Measurements from ENCODE around the gene IL31RA. TPM values are rescaled to one million over a fixed set of nuclear protein-coding genes. Genes with fewer than 3 reads are reported as not detected.

Gene IL31RA
- total RNA-seq, 2 experiments from 2014 or later: not detected

GRCh38 chr5:55866485-55866884 is 15.3 kb downstream of the IL31RA start:
- POLR2A ChIA-PET: no interaction called here
- Mint-ChIP-seq H3K36me3 (no peaks in the 10 kb centered on the region), H3K4me3 (no peak overlapping the region), H3K4me1 (peaks cover 10% of the 10 kb centered on the region), H3K27me3 (no peaks in the 10 kb centered on the region), H3K27ac (no peak overlapping the region), H3K9me3 (no peaks in the 10 kb centered on the region)
- ATAC-seq (ENCODE audit: low read depth): no peak
- no peak for DNase-seq

- no peak overlapping the region for H3K27ac Mint-ChIP-seq
- no peaks in the 10 kb centered on the region for H3K36me3 Mint-ChIP-seq
- no peak for ATAC-seq (ENCODE audit: low read depth)
- no peaks in the 10 kb centered on the region for H3K9me3 Mint-ChIP-seq
- no peak overlapping the region for H3K4me3 Mint-ChIP-seq
- H3K27me3 Mint-ChIP-seq: no peaks in the 10 kb centered on the region
- POLR2A ChIA-PET: no interaction called here
- no peak for DNase-seq
- peaks cover 10% of the 10 kb centered on the region for H3K4me1 Mint-ChIP-seq
Observed at GRCh38 chr5:55866934-55867333, 15.8 kb downstream of the IL31RA start.

- no peak for DNase-seq
- ATAC-seq (ENCODE audit: low read depth): no peak
- Mint-ChIP-seq H3K27ac (no peak overlapping the region), H3K4me1 (peaks cover 10% of the 10 kb centered on the region), H3K9me3 (no peaks in the 10 kb centered on the region), H3K27me3 (no peaks in the 10 kb centered on the region), H3K36me3 (no peaks in the 10 kb centered on the region), H3K4me3 (no peak overlapping the region)
- POLR2A ChIA-PET: no interaction called here
Observed at GRCh38 chr5:55868846-55869245, 17.7 kb downstream of the IL31RA start.

- POLR2A ChIA-PET: no interaction called here
Observed at GRCh38 chr5:55869847-55870246, 18.7 kb downstream of the IL31RA start.

GRCh38 chr5:55873234-55873633 is 22.1 kb downstream of the IL31RA start:
- H3K9me3 Mint-ChIP-seq: peaks cover 10% of the 10 kb centered on the region

More at GRCh38 chr5:55869847-55870246, 18.7 kb downstream of the IL31RA start:
- Mint-ChIP-seq H3K27ac (no peak overlapping the region), H3K4me1 (peaks cover 10% of the 10 kb centered on the region), H3K27me3 (no peaks in the 10 kb centered on the region), H3K9me3 (peaks cover 2% of the 10 kb centered on the region), H3K4me3 (no peak overlapping the region), H3K36me3 (no peaks in the 10 kb centered on the region)
- DNase-seq (no peak), ATAC-seq (ENCODE audit: low read depth) (no peak)

GRCh38 chr5:55877655-55878054 is 26.5 kb downstream of the IL31RA start:
- H3K4me1 Mint-ChIP-seq: no peaks in the 10 kb centered on the region
- H3K4me3 Mint-ChIP-seq: no peak overlapping the region
- H3K36me3 Mint-ChIP-seq: peaks cover 14% of the 10 kb centered on the region
- no peak for ATAC-seq (ENCODE audit: low read depth)
- no peak for DNase-seq
- no peak overlapping the region for H3K27ac Mint-ChIP-seq
- POLR2A ChIA-PET: no interaction called here
- H3K9me3 Mint-ChIP-seq: peaks cover 12% of the 10 kb centered on the region
- H3K27me3 Mint-ChIP-seq: peaks cover 2% of the 10 kb centered on the region

More at GRCh38 chr5:55873234-55873633, 22.1 kb downstream of the IL31RA start:
- Mint-ChIP-seq H3K4me1 (no peaks in the 10 kb centered on the region), H3K36me3 (peaks cover 8% of the 10 kb centered on the region), H3K27ac (no peak overlapping the region), H3K27me3 (no peaks in the 10 kb centered on the region), H3K4me3 (no peak overlapping the region)
- DNase-seq (no peak), ATAC-seq (ENCODE audit: low read depth) (no peak)
- POLR2A ChIA-PET: no interaction called here

GRCh38 chr5:55880453-55880852 is 29.3 kb downstream of the IL31RA start:
- POLR2A ChIA-PET: no interaction called here
- no peak overlapping the region for H3K4me3 Mint-ChIP-seq
- DNase-seq (no peak), ATAC-seq (ENCODE audit: low read depth) (no peak)
- H3K27me3 Mint-ChIP-seq: peaks cover 19% of the 10 kb centered on the region
- peaks cover 9% of the 10 kb centered on the region for H3K9me3 Mint-ChIP-seq
- peaks cover 14% of the 10 kb centered on the region for H3K36me3 Mint-ChIP-seq
- H3K4me1 Mint-ChIP-seq: no peaks in the 10 kb centered on the region
- H3K27ac Mint-ChIP-seq: no peak overlapping the region

GRCh38 chr5:55885359-55885758 is 34.2 kb downstream of the IL31RA start:
- ATAC-seq (ENCODE audit: low read depth): no peak
- Mint-ChIP-seq H3K4me1 (peaks cover 13% of the 10 kb centered on the region), H3K27me3 (peaks cover 20% of the 10 kb centered on the region), H3K9me3 (no peaks in the 10 kb centered on the region), H3K27ac (no peak overlapping the region), H3K4me3 (no peak overlapping the region), H3K36me3 (peaks cover 2% of the 10 kb centered on the region)
- POLR2A ChIA-PET: no interaction called here
- DNase-seq: no peak

- H3K36me3 Mint-ChIP-seq: peaks cover 6% of the 10 kb centered on the region
- ATAC-seq (ENCODE audit: low read depth): peak; percentile 91
- peaks cover 17% of the 10 kb centered on the region for H3K27me3 Mint-ChIP-seq
- H3K9me3 Mint-ChIP-seq: peaks cover 2% of the 10 kb centered on the region
- POLR2A ChIA-PET: interaction anchor here (0.7 kb wide), 1 partner anchor 108 kb away, joined by 6 read pairs; no protein-coding TSS in a partner anchor
- DNase-seq: no peak
- H3K4me3 Mint-ChIP-seq: peak overlapping the region; percentile 58
- peak overlapping the region; percentile 74 for H3K27ac Mint-ChIP-seq
- H3K4me1 Mint-ChIP-seq: peaks cover 13% of the 10 kb centered on the region
Observed at GRCh38 chr5:55888205-55888604, 37.0 kb downstream of the IL31RA start.

- DNase-seq (no peak), ATAC-seq (ENCODE audit: low read depth) (no peak)
- no peak overlapping the region for H3K27ac Mint-ChIP-seq
- H3K27me3 Mint-ChIP-seq: peaks cover 5% of the 10 kb centered on the region
- peaks cover 14% of the 10 kb centered on the region for H3K4me1 Mint-ChIP-seq
- H3K9me3 Mint-ChIP-seq: peaks cover 4% of the 10 kb centered on the region
- POLR2A ChIA-PET: no interaction called here
- H3K4me3 Mint-ChIP-seq: no peak overlapping the region
- peaks cover 6% of the 10 kb centered on the region for H3K36me3 Mint-ChIP-seq
Observed at GRCh38 chr5:55892479-55892878, 41.3 kb downstream of the IL31RA start.

GRCh38 chr5:55894135-55894534 is 43.0 kb downstream of the IL31RA start:
- ATAC-seq (ENCODE audit: low read depth) (no peak), DNase-seq (no peak)
- H3K27ac Mint-ChIP-seq: no peak overlapping the region
- POLR2A ChIA-PET: no interaction called here
- peaks cover 4% of the 10 kb centered on the region for H3K9me3 Mint-ChIP-seq
- H3K4me1 Mint-ChIP-seq: peaks cover 11% of the 10 kb centered on the region
- peaks cover 13% of the 10 kb centered on the region for H3K27me3 Mint-ChIP-seq
- no peak overlapping the region for H3K4me3 Mint-ChIP-seq
- H3K36me3 Mint-ChIP-seq: peaks cover 6% of the 10 kb centered on the region

- Mint-ChIP-seq H3K9me3 (peaks cover 4% of the 10 kb centered on the region), H3K4me3 (no peak overlapping the region), H3K4me1 (peaks cover 11% of the 10 kb centered on the region), H3K27ac (no peak overlapping the region), H3K27me3 (peaks cover 20% of the 10 kb centered on the region), H3K36me3 (peaks cover 3% of the 10 kb centered on the region)
- DNase-seq (no peak), ATAC-seq (ENCODE audit: low read depth) (no peak)
- POLR2A ChIA-PET: interaction anchor here (1.6 kb wide), 1 partner anchor 12 kb away, joined by 5 read pairs; no protein-coding TSS in a partner anchor
Observed at GRCh38 chr5:55895346-55895745, 44.2 kb downstream of the IL31RA start.

GRCh38 chr5:55896238-55896637 is 45.1 kb downstream of the IL31RA start:
- DNase-seq: no peak

GRCh38 chr5:55896663-55897062 is 45.5 kb downstream of the IL31RA start:
- Mint-ChIP-seq H3K4me3 (no peak overlapping the region), H3K27me3 (peaks cover 26% of the 10 kb centered on the region), H3K4me1 (peaks cover 13% of the 10 kb centered on the region), H3K36me3 (no peaks in the 10 kb centered on the region), H3K9me3 (peaks cover 1% of the 10 kb centered on the region), H3K27ac (no peak overlapping the region)
- POLR2A ChIA-PET: interaction anchor here (1.6 kb wide), 1 partner anchor 11 kb away, joined by 5 read pairs; no protein-coding TSS in a partner anchor
- no peak for ATAC-seq (ENCODE audit: low read depth)
- DNase-seq: no peak

More at GRCh38 chr5:55896238-55896637, 45.1 kb downstream of the IL31RA start:
- Mint-ChIP-seq H3K27me3 (peaks cover 26% of the 10 kb centered on the region), H3K27ac (no peak overlapping the region), H3K4me1 (peaks cover 13% of the 10 kb centered on the region), H3K36me3 (peaks cover 2% of the 10 kb centered on the region), H3K4me3 (no peak overlapping the region), H3K9me3 (peaks cover 4% of the 10 kb centered on the region)
- POLR2A ChIA-PET: interaction anchor here (1.6 kb wide), 1 partner anchor 12 kb away, joined by 5 read pairs; no protein-coding TSS in a partner anchor
- no peak for ATAC-seq (ENCODE audit: low read depth)
